GM18502 (cell line): Measurements from ENCODE around the gene ERGIC3.
"Not testable (repeated sequence)": the region's sequence is repeated elsewhere in the genome, so short reads cannot be mapped to it uniquely, and the experiment has no call there.

Source experiments
- ATAC-seq: cut with Tn5 transposase; IDR thresholded peaks from one replicate; pipeline ENCODE4 v1.9.1; 2021; ENCODE audit warnings: mild to moderate bottlenecking; ENCODE audit not compliant: unreplicated experiment, poor library complexity

Gene ERGIC3

GRCh38 chr20:35517125-35517524 is 24.8 kb upstream of the ERGIC3 start:
- no peak for ATAC-seq

DNA sequence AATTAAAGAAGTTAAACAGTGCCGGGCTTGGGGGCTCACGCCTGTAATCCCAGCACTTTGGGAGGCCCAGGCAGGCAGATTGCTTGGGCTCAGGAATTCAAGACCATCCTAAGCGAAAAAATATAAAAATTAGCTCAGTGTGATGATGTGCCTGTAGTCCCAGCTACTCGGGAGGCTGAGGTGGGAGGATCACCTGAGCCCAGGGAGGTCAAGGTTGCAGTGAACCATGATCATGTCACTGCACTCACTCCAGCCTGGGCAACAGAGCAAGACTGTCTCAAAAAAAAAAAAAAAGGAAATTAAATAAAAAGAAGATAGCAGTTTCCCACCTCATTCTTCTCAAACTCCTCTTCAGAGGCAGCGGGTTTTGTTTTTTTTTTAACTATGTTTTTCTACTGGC is 24.1 kb upstream of the ERGIC3 start:
- not testable (repeated sequence) for ATAC-seq

- no peak for ATAC-seq
Observed at GRCh38 chr20:35518955-35519354, 22.9 kb upstream of the ERGIC3 start.

GRCh38 chr20:35523298-35523888 is 18.5 kb upstream of the ERGIC3 start:
- no peak for ATAC-seq

GRCh38 chr20:35525639-35526038 is 16.2 kb upstream of the ERGIC3 start:
- no peak for ATAC-seq

GRCh38 chr20:35527122-35527769 is 14.6 kb upstream of the ERGIC3 start:
- ATAC-seq, result no peak

GRCh38 chr20:35529552-35529951 is 12.3 kb upstream of the ERGIC3 start, which contains the start of gene C20orf173:
TSS of gene C20orf173 (minus strand) at chr20:35529652. CDS start at chr20:35529373, 279 bp downstream.
- no peak for ATAC-seq

- ATAC-seq, result no peak
Observed at GRCh38 chr20:35539756-35540212, 2.1 kb upstream of the ERGIC3 start.

DNA sequence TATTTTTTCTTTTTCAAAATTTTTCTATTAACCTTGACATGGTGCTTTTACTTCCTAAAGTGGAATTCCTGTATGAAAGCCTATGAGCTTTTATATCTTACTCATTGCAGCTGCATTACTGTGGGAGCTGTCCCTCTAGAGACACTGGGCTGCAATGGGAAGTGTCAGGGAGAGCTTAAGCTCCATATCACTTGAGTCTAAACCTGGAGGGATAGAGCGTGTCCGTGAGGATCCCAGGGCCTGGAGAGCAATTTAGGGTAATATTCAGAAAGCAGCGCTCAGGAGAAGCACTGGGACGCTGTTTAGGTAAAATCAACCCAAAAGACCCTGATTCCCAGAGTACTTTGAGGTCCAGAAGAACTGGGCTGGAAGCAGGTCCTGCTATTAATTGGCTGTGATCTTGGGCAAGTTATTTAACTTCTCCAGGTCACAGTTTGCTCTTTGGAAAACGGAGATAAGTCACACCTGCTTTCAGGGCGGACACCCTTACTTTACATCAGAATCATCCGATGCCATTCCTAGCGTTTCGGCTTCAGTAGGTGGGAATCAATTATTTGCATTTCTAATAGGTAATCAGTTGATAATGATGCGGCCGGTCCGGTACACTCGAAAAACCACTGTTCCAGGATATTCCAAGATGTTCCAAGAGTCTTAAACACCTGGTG is 628 bp upstream of the ERGIC3 start:
- ATAC-seq, result no peak

DNA sequence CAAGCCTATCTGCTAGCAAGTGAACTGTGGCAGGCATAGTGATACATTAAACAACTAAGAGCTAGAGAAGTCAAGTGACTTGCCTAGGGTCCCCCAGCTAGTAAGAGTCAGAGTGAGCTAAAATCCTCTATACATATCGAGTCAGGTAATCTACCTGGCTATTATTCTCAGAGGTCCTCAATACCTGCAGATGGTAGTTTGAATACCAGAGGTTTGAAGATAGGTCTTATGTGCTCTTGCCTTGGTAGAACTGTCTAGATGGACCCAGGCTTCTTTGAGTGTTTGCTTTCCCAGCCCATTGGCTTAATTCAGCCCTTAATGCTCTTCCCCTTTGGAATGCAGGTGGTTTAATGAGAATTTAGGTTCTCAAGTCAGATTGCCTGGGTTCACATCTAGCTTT is 1.1 kb downstream of the ERGIC3 start:
- no peak for ATAC-seq

DNA sequence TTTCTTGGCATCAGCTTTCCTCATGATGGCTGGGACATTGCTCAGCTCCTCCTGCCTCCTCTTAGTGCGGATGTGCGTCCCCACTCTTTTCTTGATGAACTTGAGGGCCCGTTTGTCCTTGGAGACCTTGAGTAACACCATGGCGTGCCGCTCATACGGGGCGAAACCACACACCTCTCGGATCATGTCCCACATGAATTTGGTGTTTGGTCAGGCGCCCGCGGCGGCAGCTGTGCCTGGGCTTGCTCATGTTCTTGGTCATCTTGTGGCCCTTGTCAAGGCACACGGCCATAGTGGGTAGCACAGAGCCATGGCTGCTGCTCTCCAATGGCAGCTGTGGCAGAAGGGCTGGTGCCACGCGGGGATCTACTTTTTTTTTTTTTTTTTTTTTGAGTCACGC is 2.6 kb downstream of the ERGIC3 start:
- no peak for ATAC-seq

GRCh38 chr20:35544941-35545340 is 3.1 kb downstream of the ERGIC3 start:
- ATAC-seq, result not testable (repeated sequence)

- no peak for ATAC-seq
Observed at GRCh38 chr20:35546127-35546526, 4.2 kb downstream of the ERGIC3 start.

DNA sequence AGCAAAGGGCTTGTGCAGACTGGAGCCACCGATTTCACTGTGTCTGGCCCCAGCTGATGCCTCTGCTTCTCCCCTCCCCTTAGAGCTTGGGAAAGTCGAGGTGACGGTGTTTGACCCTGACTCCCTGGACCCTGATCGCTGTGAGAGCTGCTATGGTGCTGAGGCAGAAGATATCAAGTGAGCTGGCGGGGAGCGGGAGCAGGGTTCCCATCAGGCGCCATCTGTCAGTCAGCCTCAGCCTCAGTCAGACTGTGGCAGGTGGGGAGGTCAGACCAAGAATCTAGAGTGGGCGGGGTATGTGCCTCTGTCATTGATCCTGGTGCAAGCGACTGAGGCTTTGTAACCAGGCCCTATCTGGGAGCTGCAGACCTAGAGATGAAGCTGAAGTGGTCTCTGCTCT is 5.5 kb downstream of the ERGIC3 start:
- no peak for ATAC-seq

DNA sequence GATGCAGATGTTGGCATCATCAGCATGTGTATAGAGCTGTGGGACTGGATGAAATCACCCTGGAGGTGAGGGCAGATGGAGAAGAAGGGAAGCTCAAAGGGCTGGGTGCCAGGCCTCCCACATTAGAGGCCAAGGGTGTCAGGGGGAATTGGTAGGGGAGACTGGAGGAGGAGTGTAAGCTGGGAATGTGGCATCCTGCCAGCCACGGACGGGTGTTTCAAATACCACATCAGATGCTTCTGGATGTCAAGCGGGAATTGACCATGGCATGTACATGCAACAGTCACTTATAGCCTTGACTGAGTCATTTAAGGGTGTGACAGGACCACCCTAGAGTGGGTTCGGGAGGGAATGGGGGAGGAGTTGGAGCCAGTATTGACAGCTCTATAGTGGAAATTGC is 9.6 kb downstream of the ERGIC3 start:
- no peak for ATAC-seq

DNA sequence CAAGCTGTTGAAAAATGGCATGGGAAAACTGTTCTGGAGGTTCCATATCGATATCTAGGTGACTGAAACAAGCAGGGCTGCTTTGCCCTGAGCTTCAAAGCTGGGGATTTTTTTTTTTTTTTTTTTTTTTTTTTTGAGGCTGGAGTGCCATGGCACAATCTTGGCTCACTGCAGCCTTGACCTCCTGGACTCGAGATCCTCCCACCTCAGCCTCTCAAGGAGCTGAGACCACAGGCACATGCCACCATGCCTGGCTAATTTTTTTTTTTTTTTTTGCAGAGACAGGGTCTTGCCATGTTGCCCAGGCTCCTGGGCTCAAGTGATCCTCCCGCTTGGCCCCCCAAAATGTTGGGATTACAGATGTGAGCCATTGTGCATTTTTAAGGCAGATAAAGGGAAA is 11.0 kb downstream of the ERGIC3 start:
- no peak for ATAC-seq

DNA sequence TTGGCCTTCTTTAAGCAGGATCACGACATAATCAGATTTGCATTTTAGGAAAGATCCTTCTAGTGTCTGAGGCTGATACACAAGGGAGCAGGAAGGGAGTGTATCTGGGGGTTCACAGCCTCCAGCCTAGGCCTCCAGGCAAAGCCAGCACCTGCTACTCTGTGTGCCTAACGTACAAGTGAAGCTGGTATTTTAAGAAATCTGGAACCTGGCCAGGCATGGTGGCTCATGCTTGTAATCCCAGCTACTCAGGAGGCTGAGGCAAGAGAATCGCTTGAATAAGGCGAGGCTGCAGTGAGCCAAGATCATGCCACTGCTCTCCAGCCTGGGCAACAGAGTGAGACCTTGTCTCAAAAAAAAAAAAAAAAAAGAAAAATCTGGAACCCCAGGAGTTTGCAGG is 13.6 kb downstream of the ERGIC3 start:
- not testable (repeated sequence) for ATAC-seq

DNA sequence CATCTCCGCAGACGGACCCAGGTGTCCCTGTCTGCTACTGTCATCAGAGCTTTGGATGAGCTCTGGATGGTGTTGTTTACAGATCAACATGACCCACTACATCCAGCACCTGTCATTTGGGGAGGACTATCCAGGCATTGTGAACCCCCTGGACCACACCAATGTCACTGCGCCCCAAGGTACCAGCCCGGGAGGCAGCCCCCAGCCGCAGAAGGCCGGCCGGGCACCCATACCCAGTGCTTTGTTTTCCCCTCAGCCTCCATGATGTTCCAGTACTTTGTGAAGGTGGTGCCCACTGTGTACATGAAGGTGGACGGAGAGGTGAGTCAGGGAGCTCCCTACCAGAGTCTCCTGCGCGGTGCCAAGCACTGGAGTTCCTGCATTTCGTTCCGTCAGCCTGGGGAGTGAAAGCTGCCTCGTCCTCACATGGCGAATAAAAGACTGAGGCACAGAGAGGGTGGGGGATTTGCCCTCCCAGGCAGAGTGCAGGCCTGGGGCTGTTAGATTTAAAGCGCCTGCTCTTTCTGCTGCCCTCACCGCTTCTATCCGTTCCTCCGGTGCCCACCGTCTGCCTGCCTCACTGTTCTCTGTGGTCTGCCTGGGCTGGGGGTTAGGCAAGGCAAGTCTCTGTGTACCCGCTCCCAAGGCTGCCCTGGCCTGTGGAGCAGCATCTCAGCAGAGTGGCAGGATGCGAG is 14.2 kb downstream of the ERGIC3 start:
- ATAC-seq, result no peak

- no peak for ATAC-seq
Observed at GRCh38 chr20:35556871-35557270, 15.0 kb downstream of the ERGIC3 start.

GRCh38 chr20:35558451-35558850 is 16.6 kb downstream of the ERGIC3 start:
- no peak for ATAC-seq
